Calu3 (cell line): ENCODE measurements around the gene DPF3. TPM values are rescaled to one million over a fixed set of nuclear protein-coding genes. Genes with fewer than 3 reads are reported as not detected.

Experiments used
- BruUV-seq: library from RNA; stranded (reverse); fragments of 400-500 nt; replicated peaks from 2 replicates; lab custom pipeline; 2021; lab: Mats Ljungman, UMichigan
- CTCF ChIA-PET: fragments of 300-600 bp; sonication (Branson Sonifier 250); formaldehyde crosslinking; loops from one replicate; lab custom pipeline; 2022; ENCODE audit warnings: antibody characterized with exemption; lab: Charles Lee
- DNase-seq: peaks from one replicate; pipeline ENCODE4 v3.0.0; 2022
- H3K27ac Mint-ChIP-seq: one replicate; pipeline ENCODE4 v1.8.0; 2022; ENCODE audit warnings: mixed read lengths; ENCODE audit not compliant: unreplicated experiment
- H3K27me3 Mint-ChIP-seq: one replicate; pipeline ENCODE4 v1.8.0; 2022; ENCODE audit warnings: mixed read lengths; ENCODE audit not compliant: unreplicated experiment
- H3K36me3 Mint-ChIP-seq: one replicate; pipeline ENCODE4 v1.8.0; 2022; ENCODE audit warnings: mild to moderate bottlenecking, moderate library complexity, mixed read lengths; ENCODE audit not compliant: insufficient read depth, unreplicated experiment
- H3K4me1 Mint-ChIP-seq: one replicate; pipeline ENCODE4 v1.8.0; 2022; ENCODE audit warnings: mild to moderate bottlenecking, low read depth, mixed read lengths; ENCODE audit not compliant: unreplicated experiment
- H3K4me3 Mint-ChIP-seq: one replicate; pipeline ENCODE4 v1.8.0; 2022; ENCODE audit warnings: mild to moderate bottlenecking, low read depth, moderate library complexity, mixed read lengths; ENCODE audit not compliant: unreplicated experiment
- H3K9me3 Mint-ChIP-seq: one replicate; pipeline ENCODE4 v1.8.0; 2022; ENCODE audit warnings: low read depth, mixed read lengths; ENCODE audit not compliant: unreplicated experiment
- intact Hi-C: fragments of 100-400 bp; cut with micrococcal nuclease; formaldehyde crosslinking; loops from one replicate; pipeline ENCODE4 v1.10.0; 2022; ENCODE audit not compliant: unreplicated experiment
- total RNA-seq: library from RNA; stranded (reverse); gene quantifications from 2 replicates; pipeline ENCODE4 v1.2.3, GENCODE V29; 2022
- TF ChIP-seq, protein P1 (sequence below): fragments of 200-600 bp; IDR thresholded peaks from one replicate; pipeline ENCODE4 v1.8.0; 2022; ENCODE audit warnings: antibody characterized with exemption; ENCODE audit not compliant: unreplicated experiment

The DPF3 gene
- total RNA-seq, 1 experiment from 2014 or later: 9.6 TPM

DNA sequence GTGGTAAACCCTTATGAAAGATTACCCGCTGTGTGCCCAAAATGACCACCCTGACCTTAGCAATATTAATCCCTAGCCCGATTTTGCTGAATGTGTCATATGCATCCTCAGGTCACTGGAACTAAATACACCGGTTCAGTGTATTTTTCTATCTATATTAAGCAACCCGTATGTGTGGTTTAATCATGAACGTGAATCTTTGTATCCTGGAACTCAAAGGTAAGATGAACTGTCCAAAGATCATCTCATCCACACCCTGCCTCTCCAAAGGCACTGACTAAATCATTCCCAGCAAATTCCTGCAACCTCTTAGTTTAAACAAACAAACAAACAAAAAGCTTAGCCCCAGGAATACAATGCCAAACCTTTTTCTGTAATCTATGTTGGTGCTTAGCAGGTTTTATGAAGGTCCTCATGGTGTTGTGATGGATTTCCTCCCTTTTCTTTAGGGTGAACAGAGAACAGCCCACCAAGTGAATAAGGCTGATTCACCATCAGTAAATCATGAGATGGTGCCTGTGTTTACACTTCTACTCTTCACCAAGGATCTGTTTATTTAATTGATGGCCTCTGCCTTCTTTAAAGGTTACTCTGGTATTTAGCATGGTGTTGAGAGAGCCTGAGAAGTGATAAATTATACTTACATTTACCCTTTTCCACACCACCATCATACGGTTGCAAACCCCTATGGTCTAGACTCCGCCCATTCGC, 298.6 kb downstream of the DPF3 start:
- no peak overlapping the region for H3K4me3 Mint-ChIP-seq
- DNase-seq: no peak
- intact Hi-C loops: no loop called here
- no TSS peak for BruUV-seq
- H3K36me3 Mint-ChIP-seq: no peaks in the 10 kb centered on the region
- no peaks in the 10 kb centered on the region for H3K4me1 Mint-ChIP-seq
- H3K27ac Mint-ChIP-seq: no peak overlapping the region
- peaks cover 65% of the 10 kb centered on the region for H3K27me3 Mint-ChIP-seq
- CTCF ChIA-PET: no interaction called here
- TF ChIP-seq, protein P1, sequence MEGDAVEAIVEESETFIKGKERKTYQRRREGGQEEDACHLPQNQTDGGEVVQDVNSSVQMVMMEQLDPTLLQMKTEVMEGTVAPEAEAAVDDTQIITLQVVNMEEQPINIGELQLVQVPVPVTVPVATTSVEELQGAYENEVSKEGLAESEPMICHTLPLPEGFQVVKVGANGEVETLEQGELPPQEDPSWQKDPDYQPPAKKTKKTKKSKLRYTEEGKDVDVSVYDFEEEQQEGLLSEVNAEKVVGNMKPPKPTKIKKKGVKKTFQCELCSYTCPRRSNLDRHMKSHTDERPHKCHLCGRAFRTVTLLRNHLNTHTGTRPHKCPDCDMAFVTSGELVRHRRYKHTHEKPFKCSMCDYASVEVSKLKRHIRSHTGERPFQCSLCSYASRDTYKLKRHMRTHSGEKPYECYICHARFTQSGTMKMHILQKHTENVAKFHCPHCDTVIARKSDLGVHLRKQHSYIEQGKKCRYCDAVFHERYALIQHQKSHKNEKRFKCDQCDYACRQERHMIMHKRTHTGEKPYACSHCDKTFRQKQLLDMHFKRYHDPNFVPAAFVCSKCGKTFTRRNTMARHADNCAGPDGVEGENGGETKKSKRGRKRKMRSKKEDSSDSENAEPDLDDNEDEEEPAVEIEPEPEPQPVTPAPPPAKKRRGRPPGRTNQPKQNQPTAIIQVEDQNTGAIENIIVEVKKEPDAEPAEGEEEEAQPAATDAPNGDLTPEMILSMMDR: no peak
- H3K9me3 Mint-ChIP-seq: no peaks in the 10 kb centered on the region

DNA sequence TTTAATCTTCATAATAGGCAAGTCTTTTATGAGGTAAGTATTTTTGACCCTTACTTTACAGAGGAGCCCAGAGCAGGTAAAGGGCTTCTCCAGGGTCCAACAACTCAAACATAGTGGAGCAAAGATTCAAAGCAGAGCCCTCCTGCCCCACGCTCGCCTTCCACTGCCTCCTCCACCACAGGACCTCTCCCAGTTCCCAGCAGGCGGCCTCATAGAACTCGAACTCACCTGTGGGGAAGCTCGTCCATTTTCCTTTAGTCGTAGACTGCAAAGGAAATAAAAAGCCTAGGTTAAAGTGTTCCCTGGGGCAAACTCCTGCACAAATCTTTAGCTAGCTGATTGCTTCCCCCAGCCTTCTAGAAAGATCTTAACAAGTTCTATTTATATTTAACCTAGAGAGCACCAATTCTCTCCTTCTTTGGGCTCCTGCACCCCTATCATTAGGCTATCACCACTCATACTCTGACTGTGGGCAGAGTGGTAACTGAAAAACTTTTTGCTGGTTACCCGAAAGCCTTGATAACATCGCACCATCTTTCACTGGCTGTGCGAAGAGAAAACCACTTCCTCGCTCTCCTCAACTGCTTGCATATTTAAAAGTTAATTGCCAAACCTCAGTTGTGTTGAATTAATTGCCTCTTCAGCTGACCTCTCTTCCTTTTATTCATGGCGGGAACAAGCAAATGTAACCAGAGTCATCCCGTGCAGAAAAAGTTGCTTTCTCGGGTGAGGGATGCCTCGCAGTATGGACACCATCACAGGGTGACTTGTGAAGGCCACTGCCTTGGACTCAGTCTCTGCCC, 299.6 kb downstream of the DPF3 start:
- BruUV-seq: no TSS peak
- CTCF ChIA-PET: no interaction called here
- no peak for DNase-seq
- intact Hi-C loops: no loop called here
- Mint-ChIP-seq H3K36me3 (no peaks in the 10 kb centered on the region), H3K4me3 (no peak overlapping the region), H3K9me3 (no peaks in the 10 kb centered on the region), H3K27ac (no peak overlapping the region), H3K27me3 (peaks cover 66% of the 10 kb centered on the region), H3K4me1 (no peaks in the 10 kb centered on the region)
- TF ChIP-seq, protein P1: no peak

- H3K4me1 Mint-ChIP-seq: no peaks in the 10 kb centered on the region
- H3K36me3 Mint-ChIP-seq: no peaks in the 10 kb centered on the region
- no peaks in the 10 kb centered on the region for H3K9me3 Mint-ChIP-seq
- no peak for DNase-seq
- peaks cover 72% of the 10 kb centered on the region for H3K27me3 Mint-ChIP-seq
- H3K27ac Mint-ChIP-seq: no peak overlapping the region
- TF ChIP-seq, protein P1: no peak
- BruUV-seq: no TSS peak
- no peak overlapping the region for H3K4me3 Mint-ChIP-seq
- intact Hi-C loops: no loop called here
- CTCF ChIA-PET: no interaction called here
Observed at GRCh38 chr14:72591391-72591790, 302.5 kb downstream of the DPF3 start.

DNA sequence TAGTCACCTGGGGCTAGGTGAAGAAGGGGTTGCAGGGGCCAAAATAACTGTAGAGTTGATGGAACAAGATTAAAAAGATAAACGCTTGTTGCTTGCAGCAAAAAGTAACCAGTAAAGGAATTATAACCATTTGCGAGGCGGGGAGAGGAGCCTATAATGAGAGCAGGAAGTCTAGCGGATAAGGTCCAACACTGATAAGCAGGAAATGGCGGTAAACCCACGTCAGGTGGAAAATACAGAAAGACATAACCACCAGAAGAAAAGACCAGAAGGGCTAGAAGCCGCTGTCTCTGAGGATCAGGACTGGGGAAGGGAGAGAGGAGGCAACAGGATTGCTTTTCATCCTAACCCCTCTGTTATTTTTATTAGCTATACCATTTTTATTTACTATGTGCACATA, 303.3 kb downstream of the DPF3 start:
- CTCF ChIA-PET: no interaction called here
- intact Hi-C loops: no loop called here
- H3K36me3 Mint-ChIP-seq: no peaks in the 10 kb centered on the region
- H3K27ac Mint-ChIP-seq: no peak overlapping the region
- peaks cover 2% of the 10 kb centered on the region for H3K9me3 Mint-ChIP-seq
- H3K27me3 Mint-ChIP-seq: peaks cover 72% of the 10 kb centered on the region
- TF ChIP-seq, protein P1: no peak
- BruUV-seq: no TSS peak
- no peak overlapping the region for H3K4me3 Mint-ChIP-seq
- DNase-seq: no peak
- H3K4me1 Mint-ChIP-seq: no peaks in the 10 kb centered on the region
